HEK293 (cell line): Measurements from ENCODE around the gene TINCR.
A peak's percentile ranks its signal among the peaks of the same experiment; 100 is the strongest.

Experiments used
- CTCF ChIA-PET: fragments of 350-600 bp; formaldehyde crosslinking; extraction: SDS; loops from one replicate; lab custom pipeline; 2021; ENCODE audit warnings: antibody characterized with exemption; lab: Yijun Ruan, JAX
- POLR2A ChIA-PET: fragments of 300-600 bp; formaldehyde crosslinking; extraction: SDS; loops from one replicate; lab custom pipeline; 2020; ENCODE audit warnings: antibody characterized with exemption, inconsistent platforms; lab: Yijun Ruan, JAX
- H3K27ac ChIP-seq: fragments of 200-500 bp; sonication (Bioruptor generic); 2 replicates; pipeline ENCODE4 v1.5.1; 2014; ENCODE audit warnings: low read depth, low read length, control low read depth, inconsistent platforms; ENCODE audit errors: extremely low read depth
- H3K36me3 ChIP-seq, 2 experiments: fragments of 200-500 bp in 1 of 2; sonication (Bioruptor generic) in 1 of 2; 1 replicate in 1 of 2; 2 replicates in 1 of 2; pipeline ENCODE4 v1.5.1; 2014 to 2017; ENCODE audit warnings: inconsistent platforms in 2 of 2, low read length in 2 of 2; ENCODE audit not compliant: control insufficient read depth in 2 of 2, insufficient read depth in 1 of 2
- H3K4me1 ChIP-seq: fragments of 200-500 bp; sonication (Bioruptor generic); 2 replicates; pipeline ENCODE4 v1.5.1; 2014; ENCODE audit warnings: mild to moderate bottlenecking, low read length, inconsistent platforms; ENCODE audit not compliant: control insufficient read depth, insufficient read depth
- H3K4me3 ChIP-seq: 2 replicates; pipeline ENCODE4 v1.5.1; 2011; ENCODE audit warnings: low read depth, mild to moderate bottlenecking, control low read depth, low read length, moderate library complexity
- H3K9me3 ChIP-seq: fragments of 200-500 bp; sonication (Bioruptor generic); 2 replicates; pipeline ENCODE4 v1.5.1; 2014; ENCODE audit warnings: low read depth, low read length, inconsistent platforms; ENCODE audit not compliant: control insufficient read depth, insufficient read depth
- GLIS1 ChIP-seq: fragments of 450-650 bp; formaldehyde crosslinking; IDR thresholded peaks from 2 replicates; pipeline ENCODE4 v1.5.1; 2016; ENCODE audit warnings: missing biosample characterization, missing genetic modification characterization
- GLIS2 ChIP-seq: fragments of 450-650 bp; formaldehyde crosslinking; IDR thresholded peaks from 2 replicates; pipeline ENCODE4 v1.5.1; 2016; ENCODE audit warnings: missing biosample characterization, missing genetic modification characterization
- KLF1 ChIP-seq: fragments of 450-650 bp; formaldehyde crosslinking; IDR thresholded peaks from 2 replicates; pipeline ENCODE4 v1.5.1; 2016; ENCODE audit warnings: missing biosample characterization, missing genetic modification characterization
- ZBTB17 ChIP-seq: fragments of 450-650 bp; formaldehyde crosslinking; IDR thresholded peaks from 2 replicates; pipeline ENCODE4 v1.5.1; 2016; ENCODE audit warnings: missing biosample characterization, missing genetic modification characterization
- ZFP3 ChIP-seq: fragments of 450-650 bp; formaldehyde crosslinking; IDR thresholded peaks from 2 replicates; pipeline ENCODE4 v1.5.1; 2016; ENCODE audit warnings: low read depth, missing biosample characterization, missing genetic modification characterization
- ZIC2 ChIP-seq: fragments of 450-650 bp; formaldehyde crosslinking; IDR thresholded peaks from 2 replicates; pipeline ENCODE4 v1.5.1; 2016; ENCODE audit warnings: missing biosample characterization, missing genetic modification characterization
- ZNF121 ChIP-seq: fragments of 450-650 bp; formaldehyde crosslinking; IDR thresholded peaks from 2 replicates; pipeline ENCODE4 v1.5.1; 2016; ENCODE audit warnings: missing biosample characterization, missing genetic modification characterization
- ZNF157 ChIP-seq: fragments of 450-650 bp; formaldehyde crosslinking; IDR thresholded peaks from 2 replicates; pipeline ENCODE4 v1.5.1; 2016; ENCODE audit warnings: missing biosample characterization, missing genetic modification characterization
- ZNF16 ChIP-seq: fragments of 450-650 bp; formaldehyde crosslinking; IDR thresholded peaks from 2 replicates; pipeline ENCODE4 v1.5.1; 2016; ENCODE audit warnings: low read depth, missing biosample characterization, missing genetic modification characterization
- ZNF214 ChIP-seq: fragments of 450-650 bp; formaldehyde crosslinking; IDR thresholded peaks from 2 replicates; pipeline ENCODE4 v1.5.1; 2017; ENCODE audit warnings: missing biosample characterization, mild to moderate bottlenecking, missing genetic modification characterization, borderline replicate concordance
- ZNF37A ChIP-seq: fragments of 450-650 bp; IDR thresholded peaks from 2 replicates; pipeline ENCODE4 v1.5.1; 2018; ENCODE audit warnings: missing biosample characterization, missing genetic modification characterization
- ZNF416 ChIP-seq: fragments of 450-650 bp; formaldehyde crosslinking; IDR thresholded peaks from 2 replicates; pipeline ENCODE4 v1.5.1; 2016; ENCODE audit warnings: missing biosample characterization, missing genetic modification characterization
- ZNF558 ChIP-seq: fragments of 450-650 bp; formaldehyde crosslinking; IDR thresholded peaks from 2 replicates; pipeline ENCODE4 v1.5.1; 2016; ENCODE audit warnings: missing biosample characterization, missing genetic modification characterization
- ZNF585B ChIP-seq: fragments of 450-650 bp; formaldehyde crosslinking; IDR thresholded peaks from 2 replicates; pipeline ENCODE4 v1.5.1; 2016; ENCODE audit warnings: missing biosample characterization, missing genetic modification characterization
- ZNF623 ChIP-seq: fragments of 450-650 bp; formaldehyde crosslinking; IDR thresholded peaks from 2 replicates; pipeline ENCODE4 v1.5.1; 2016; ENCODE audit warnings: missing biosample characterization, missing genetic modification characterization
- ZNF626 ChIP-seq: fragments of 450-650 bp; sonication (Bioruptor Pico); formaldehyde crosslinking; IDR thresholded peaks from 2 replicates; pipeline ENCODE4 v1.5.1; 2018; ENCODE audit warnings: missing biosample characterization, missing genetic modification characterization, inconsistent platforms
- ZNF629 ChIP-seq: fragments of 450-650 bp; formaldehyde crosslinking; IDR thresholded peaks from 2 replicates; pipeline ENCODE4 v1.5.1; 2017; ENCODE audit warnings: missing biosample characterization, missing genetic modification characterization
- ZNF677 ChIP-seq: fragments of 450-650 bp; IDR thresholded peaks from 2 replicates; pipeline ENCODE4 v1.5.0; 2018; ENCODE audit warnings: missing biosample characterization, mild to moderate bottlenecking, missing genetic modification characterization, moderate library complexity
- ZNF791 ChIP-seq: fragments of 450-650 bp; formaldehyde crosslinking; IDR thresholded peaks from 2 replicates; pipeline ENCODE4 v1.5.1; 2016; ENCODE audit warnings: missing biosample characterization, missing genetic modification characterization
- ZSCAN30 ChIP-seq: fragments of 450-650 bp; IDR thresholded peaks from 2 replicates; pipeline ENCODE4 v1.5.1; 2018; ENCODE audit warnings: missing biosample characterization, mild to moderate bottlenecking, missing genetic modification characterization, moderate library complexity

The TINCR gene

GRCh38 chr19:5559804-5560133 is 8.0 kb downstream of the TINCR start:
- ChIA-PET CTCF (interaction anchor here (0.5 to 1.5 kb wide), 4 partner anchors 13 to 38 kb away, joined by 3 read pairs; no protein-coding TSS in a partner anchor), POLR2A (interaction anchor here (0.6 kb wide), 1 partner anchor 39 kb away, joined by 4 read pairs; no protein-coding TSS in a partner anchor)
- no peaks in the 10 kb centered on the region for H3K4me1 ChIP-seq
- TF ChIP-seq ZNF791 (tag by site-specific recombination), result no peak
- peak; percentile 46; the same call in 1 of the 2 replicates for TF ChIP-seq GLIS1 (tag by site-specific recombination)
- no peak for TF ChIP-seq GLIS2
- TF ChIP-seq ZNF626 (tag by site-specific recombination), result no peak
- TF ChIP-seq ZIC2 (tag by site-specific recombination), result peak; percentile 93
- no peak for TF ChIP-seq ZNF585B
- TF ChIP-seq ZNF214 (tag by site-specific recombination), result no peak
- TF ChIP-seq ZNF677 (tag by site-specific recombination), result no peak
- no peak for TF ChIP-seq ZNF629 (tag by site-specific recombination)
- H3K4me3 ChIP-seq, result no peak overlapping the region
- H3K9me3 ChIP-seq, result no peaks in the 10 kb centered on the region
- H3K27ac ChIP-seq, result no peak overlapping the region
- H3K36me3 ChIP-seq, result no peaks in the 10 kb centered on the region

- CTCF ChIA-PET, result interaction anchor here (1.1 to 2.7 kb wide), 3 partner anchors 10 to 19 kb away, joined by 3 to 15 read pairs (median 5); no protein-coding TSS in a partner anchor
- Histone ChIP-seq H3K4me1 (no peaks in the 10 kb centered on the region), H3K4me3 (no peak overlapping the region), H3K9me3 (no peaks in the 10 kb centered on the region), H3K36me3 (no peaks in the 10 kb centered on the region), H3K27ac (no peak overlapping the region)
- POLR2A ChIA-PET, result no interaction called here
- TF ChIP-seq ZFP3 (peak; percentile 96), ZNF558 (no peak)
Measured at GRCh38 chr19:5558101-5558621, 9.6 kb downstream of the TINCR start.

- Histone ChIP-seq H3K9me3 (no peaks in the 10 kb centered on the region), H3K4me1 (no peaks in the 10 kb centered on the region), H3K27ac (no peak overlapping the region), H3K36me3 (no peaks in the 10 kb centered on the region), H3K4me3 (no peak overlapping the region)
- POLR2A ChIA-PET, result interaction anchor here (0.6 kb wide), 1 partner anchor 120 kb away, joined by 3 read pairs; no protein-coding TSS in a partner anchor
- TF ChIP-seq ZNF121 (tag by site-specific recombination), result no peak
- no peak for TF ChIP-seq ZNF16 (tag by site-specific recombination)
- no peak for TF ChIP-seq KLF1 (tag by site-specific recombination)
- TF ChIP-seq ZNF37A (tag by site-specific recombination), result no peak
- TF ChIP-seq ZNF416 (tag by site-specific recombination), result no peak
- TF ChIP-seq ZBTB17 (tag by site-specific recombination), result 0 out of 2 replicates have a peak, but pooled peaks have one; percentile 8
- TF ChIP-seq ZNF157 (tag by site-specific recombination), result no peak
- 0 out of 2 replicates have a peak, but pooled peaks have one; percentile 35 for TF ChIP-seq ZNF623 (tag by site-specific recombination)
- TF ChIP-seq GLIS2, result no peak
- CTCF ChIA-PET, result interaction anchor here (0.6 to 2.7 kb wide), 4 partner anchors 10 to 133 kb away, joined by 3 to 15 read pairs (median 4); no protein-coding TSS in a partner anchor
Measured at GRCh38 chr19:5557691-5558090, 10.1 kb downstream of the TINCR start.

- H3K27ac ChIP-seq, result no peak overlapping the region
- H3K4me1 ChIP-seq, result no peaks in the 10 kb centered on the region
- H3K9me3 ChIP-seq, result no peaks in the 10 kb centered on the region
- H3K36me3 ChIP-seq, result no peaks in the 10 kb centered on the region
- POLR2A ChIA-PET, result no interaction called here
- peak; percentile 87 for TF ChIP-seq ZSCAN30 (tag by site-specific recombination)
- TF ChIP-seq ZNF629 (tag by site-specific recombination), result no peak
- TF ChIP-seq, all 188 proteins: peak for 1
- no peak overlapping the region for H3K4me3 ChIP-seq
- CTCF ChIA-PET, result interaction anchor here (0.6 to 0.7 kb wide), 2 partner anchors 99 to 156 kb away, joined by 4 read pairs; no protein-coding TSS in a partner anchor
Measured at GRCh38 chr19:5554828-5555227, 12.9 kb downstream of the TINCR start.
